Pancreas (tissue), 10 donors: Measurements from ENCODE around the gene STRIP1. TPM values are rescaled to one million over a fixed set of nuclear protein-coding genes. Genes with fewer than 3 reads are reported as not detected.

Experiments used
- ATAC-seq, 4 donors: fragments of 200-7000 bp; cut with Tn5 transposase; one replicate each; pipeline versions ENCODE4 v1.8.0 to v1.9.1; 2020; ENCODE audit warnings: mild to moderate bottlenecking in 4 of 4, moderate library complexity in 4 of 4
- DNase-seq, 6 donors: peaks; one replicate each; pipeline ENCODE4 v3.0.0-alpha.2; 2020
- FAIRE-seq: peaks from 2 replicates; lab custom pipeline; 2012; peaks lifted over from hg19 to GRCh38; lab: Jason Lieb, UNC
- H3K27ac ChIP-seq, 4 donors: fragments of 200-600 bp; sonication (generic); 1 replicate in 3 of 4; 2 replicates in 1 of 4; pipeline versions ENCODE4 v1.5.0 to v1.8.0; 2020
- H3K27me3 ChIP-seq, 4 donors: fragments of 200-600 bp; one replicate each; pipeline ENCODE4 v1.8.0; 2021
- H3K36me3 ChIP-seq, 3 donors: fragments of 200-600 bp; sonication (generic) in 1 of 3; one replicate each; pipeline versions ENCODE4 v1.5.0 to v1.8.0; 2020 to 2021
- H3K4me1 ChIP-seq, 3 donors: fragments of 200-600 bp; one replicate each; pipeline ENCODE4 v1.8.0; 2021
- H3K4me3 ChIP-seq, 4 donors: fragments of 200-600 bp; sonication (generic) in 2 of 4; one replicate each; pipeline versions ENCODE4 v1.5.0 to v1.8.0; 2020 to 2021
- H3K9me3 ChIP-seq, 4 donors: fragments of 200-600 bp; one replicate each; pipeline ENCODE4 v1.8.0; 2021
- CTCF ChIP-seq, 4 donors: fragments of 200-600 bp; sonication (generic) in 3 of 4; IDR thresholded peaks; one replicate each; pipeline versions ENCODE4 v1.5.0 to v1.8.0; 2021; ENCODE audit warnings: antibody characterized with exemption in 4 of 4
- WGBS, 2 donors: extraction: QIAGEN DNeasy Blood & Tissue Kit; methylation state at CpG; one replicate each; pipeline ENCODE4 v1.1.7; 2013; 5-methylcytosine and 5-hydroxymethylcytosine counted together
- intact Hi-C, 3 donors: fragments of 100-400 bp; cut with DNase I; formaldehyde crosslinking; loops; one replicate each; pipeline versions ENCODE4 v1.11.1 to v1.14.2; 2022
- polyA plus RNA-seq, 2 donors: library from polyadenylated mRNA; stranded (reverse); fragments of 200-250 nt; gene quantifications; one replicate each; pipeline ENCODE4 v1.2.3, GENCODE V29; 2013
- total RNA-seq, 6 donors: library from RNA; stranded (reverse); fragmentation: NEBNext Ultra II Directional in 4 of 6; extraction: Animal tissue kit (Norgen Biotek cat#: 25700) in 4 of 6; gene quantifications; one replicate each; pipeline versions ENCODE4 v1.2.1 to v1.2.4, GENCODE V29; 2021 to 2023
- donor health status: healthy with polysubstance abuse.
- donor health status: DM: no; HTN: no; CAD: no; lungs with moderate emphysema.
- donor health status: DM: no; HTN: no; CAD: no.
- donor health status: control.
- donor health status: control.
- donor health status: Bipolar disorder and iron deficiency.
- donor health status: DM: yes; HTN: yes; CAD: no.
- donor health status: DM: no; HTN: no; CAD: no.
- donor health status: DM: no; HTN: no; CAD: no.
- donor health status: DM: yes; HTN: yes; CAD: no.

The STRIP1 gene
- total and polyA plus RNA-seq, 8 donors = 10.7 to 24.9 (median 14.5) TPM

- H3K9me3 ChIP-seq = no peaks in the 10 kb centered on the region
- no peaks in the 10 kb centered on the region for H3K27me3 ChIP-seq
- DNase-seq (no peak), ATAC-seq (no peak), FAIRE-seq (no peak)
- H3K27ac ChIP-seq = no peak overlapping the region
- 74 to 77% methylated on average over 2 of the region's 2 CpGs for WGBS, 2 donors
- H3K4me3 ChIP-seq = no peak overlapping the region
- intact Hi-C loops = no loop called here
- peaks cover 0 to 12% (median 10%) of the 10 kb centered on the region in 3 donors for H3K4me1 ChIP-seq
- H3K36me3 ChIP-seq = no peaks in the 10 kb centered on the region
- TF ChIP-seq CTCF (IDR thresholded peaks at IDR 0.05) = no peak
These were observed 2.1 kb upstream of the STRIP1 start for GRCh38 chr1:110032327-110032726.

GRCh38 chr1:110033421-110033820 is 1.0 kb upstream of the STRIP1 start:
- no peak for TF ChIP-seq CTCF (IDR thresholded peaks at IDR 0.05)
- Histone ChIP-seq H3K9me3 (no peaks in the 10 kb centered on the region), H3K4me3 (no peak overlapping the region), H3K36me3 (peaks cover 0 to 4% (median 4%) of the 10 kb centered on the region in 3 donors), H3K27ac (no peak overlapping the region), H3K27me3 (no peaks in the 10 kb centered on the region), H3K4me1 (peaks cover 0 to 12% (median 10%) of the 10 kb centered on the region in 3 donors)
- FAIRE-seq (no peak), ATAC-seq (no peak), DNase-seq (no peak)
- intact Hi-C loops = no loop called here
- 79 to 83% methylated on average over 5 of the region's 5 CpGs for WGBS, 2 donors

GRCh38 chr1:110034040-110034450 is 379 bp upstream of the STRIP1 start:
- no peak for ATAC-seq
- no peak for FAIRE-seq
- peak overlapping the region; percentile 90 to 99 (median 98) for H3K4me3 ChIP-seq
- peak overlapping the region in 3 of 4 donors; percentile 72 to 85 (median 76) for H3K27ac ChIP-seq
- 43 to 44% methylated on average over 4 of the region's 4 CpGs for WGBS, 2 donors
- H3K36me3 ChIP-seq = peaks cover 0 to 10% (median 8%) of the 10 kb centered on the region in 3 donors
- H3K9me3 ChIP-seq = no peaks in the 10 kb centered on the region
- peaks cover 0 to 12% (median 10%) of the 10 kb centered on the region in 3 donors for H3K4me1 ChIP-seq
- no peak for TF ChIP-seq CTCF (IDR thresholded peaks at IDR 0.05)
- no peak for DNase-seq
- intact Hi-C loops = no loop called here
- no peaks in the 10 kb centered on the region for H3K27me3 ChIP-seq

GRCh38 chr1:110035236-110035752 is 870 bp downstream of the STRIP1 start:
- peak overlapping the region; percentile 90 to 99 (median 98) for H3K4me3 ChIP-seq
- no peak for TF ChIP-seq CTCF (IDR thresholded peaks at IDR 0.05)
- H3K27me3 ChIP-seq = no peaks in the 10 kb centered on the region
- ATAC-seq = peak in 2 of 4 donors; percentile 39 to 45
- H3K36me3 ChIP-seq = peaks cover 0 to 23% (median 13%) of the 10 kb centered on the region in 3 donors
- intact Hi-C loops = no loop called here
- 5 to 6% methylated on average over 16 of the region's 16 CpGs for whole genome bisulfite sequencing, 2 donors
- FAIRE-seq = no peak
- H3K27ac ChIP-seq = peak overlapping the region in 3 of 4 donors; percentile 72 to 85 (median 76)
- peaks cover 0 to 12% (median 10%) of the 10 kb centered on the region in 3 donors for H3K4me1 ChIP-seq
- H3K9me3 ChIP-seq = no peaks in the 10 kb centered on the region
- no peak for DNase-seq

- Histone ChIP-seq H3K27ac (no peak overlapping the region), H3K4me3 (no peak overlapping the region), H3K27me3 (no peaks in the 10 kb centered on the region), H3K36me3 (peaks cover 0 to 51% (median 31%) of the 10 kb centered on the region in 3 donors), H3K4me1 (peaks cover 0 to 12% (median 10%) of the 10 kb centered on the region in 3 donors), H3K9me3 (no peaks in the 10 kb centered on the region)
- TF ChIP-seq CTCF (IDR thresholded peaks at IDR 0.05) = no peak
- 92 to 96% methylated on average over 5 of the region's 5 CpGs for WGBS, 2 donors
- FAIRE-seq = no peak
- intact Hi-C loops = no loop called here
- ATAC-seq = no peak
- DNase-seq = no peak
These were observed 3.8 kb downstream of the STRIP1 start for GRCh38 chr1:110038271-110038670.
